SK-N-SH (cell line): ENCODE measurements around the gene BRI3BP. TPM values are rescaled to one million over a fixed set of nuclear protein-coding genes. Genes with fewer than 3 reads are reported as not detected.

Experiments used
- CTCF ChIA-PET: fragments of 300-600, 350-600 bp; formaldehyde crosslinking; extraction: SDS; loops from one replicate; lab custom pipeline; 2021; lab: Yijun Ruan, JAX
- POLR2A ChIA-PET: fragments of 350-600 bp; sonication (Branson Sonifier 250); formaldehyde crosslinking; extraction: SDS; loops from one replicate; lab custom pipeline; 2020; ENCODE audit warnings: antibody characterized with exemption, inconsistent platforms; lab: Yijun Ruan, JAX
- DNase-seq: peaks from one replicate; pipeline ENCODE4 v3.0.0; 2012
- H2AFZ ChIP-seq: fragments of 200-600 bp; sonication (generic); 2 replicates; pipeline ENCODE4 v1.8.1; 2016; ENCODE audit warnings: antibody characterized with exemption, mild to moderate bottlenecking, low read depth
- H3F3A ChIP-seq: fragments of 200-600 bp; sonication (generic); replicated peaks from 2 replicates; pipeline ENCODE3; 2016; ENCODE audit warnings: antibody characterized with exemption, mild to moderate bottlenecking; ENCODE audit not compliant: insufficient read depth
- H3K27ac ChIP-seq, 2 experiments: fragments of 200-500 bp in 1 of 2; fragments of 200-600 bp in 1 of 2; sonication (Bioruptor generic) in 1 of 2; sonication (generic), shearing (Covaris generic) in 1 of 2; 2 replicates each; pipeline versions ENCODE4 v1.5.1 to v1.6.1; 2014 to 2016; ENCODE audit warnings: low read depth in 2 of 2, inconsistent platforms in 1 of 2, low read length in 1 of 2, mild to moderate bottlenecking in 1 of 2, mixed read lengths in 1 of 2
- H3K27me3 ChIP-seq: fragments of 200-600 bp; sonication (generic), shearing (Covaris generic); 2 replicates; pipeline ENCODE4 v1.6.1; 2016; ENCODE audit warnings: mixed run types; ENCODE audit not compliant: insufficient read depth
- H3K36me3 ChIP-seq, 2 experiments: fragments of 200-500 bp in 1 of 2; fragments of 200-600 bp in 1 of 2; sonication (Bioruptor generic) in 1 of 2; sonication (generic) in 1 of 2; replicated peaks in 1 of 2; 2 replicates each; pipeline versions ENCODE3 to v1.5.1; 2014 to 2016; ENCODE audit warnings: low read length in 1 of 2, mild to moderate bottlenecking in 1 of 2; ENCODE audit not compliant: insufficient read depth in 2 of 2, control insufficient read depth in 1 of 2
- H3K4me1 ChIP-seq, 2 experiments: fragments of 200-500 bp in 1 of 2; fragments of 200-600 bp in 1 of 2; sonication (Bioruptor generic) in 1 of 2; sonication (generic), shearing (Covaris generic) in 1 of 2; 2 replicates each; pipeline versions ENCODE4 v1.5.1 to v1.6.1; 2014 to 2016; ENCODE audit warnings: low read depth in 1 of 2, low read length in 1 of 2, mixed run types in 1 of 2; ENCODE audit not compliant: insufficient read depth in 2 of 2, control insufficient read depth in 1 of 2
- H3K4me2 ChIP-seq: fragments of 200-600 bp; sonication (generic), shearing (Covaris generic); 2 replicates; pipeline ENCODE4 v1.6.1; 2017; ENCODE audit warnings: mixed run types
- H3K4me3 ChIP-seq, 2 experiments: fragments of 200-500 bp in 1 of 2; fragments of 200-600 bp in 1 of 2; sonication (Bioruptor generic) in 1 of 2; sonication (generic), shearing (Covaris generic) in 1 of 2; 2 replicates each; pipeline versions ENCODE4 v1.5.1 to v1.8.1; 2014 to 2016; ENCODE audit warnings: low read depth in 2 of 2, inconsistent platforms in 1 of 2, low read length in 1 of 2, mild to moderate bottlenecking in 1 of 2, mixed read lengths in 1 of 2, moderate library complexity in 1 of 2
- H3K79me2 ChIP-seq: fragments of 200-600 bp; sonication (generic); 2 replicates; pipeline ENCODE4 v1.8.1; 2017; ENCODE audit warnings: mild to moderate bottlenecking; ENCODE audit not compliant: insufficient read depth
- H3K9ac ChIP-seq: fragments of 200-600 bp; sonication (generic); 2 replicates; pipeline ENCODE4 v1.6.1; 2017; ENCODE audit warnings: mixed run types
- H3K9me2 ChIP-seq: fragments of 200-600 bp; sonication (generic); 2 replicates; pipeline ENCODE4 v1.6.1; 2017; ENCODE audit warnings: mixed run types
- H3K9me3 ChIP-seq: fragments of 200-600 bp; sonication (generic); 2 replicates; pipeline ENCODE4 v1.6.1; 2017; ENCODE audit warnings: mixed run types, mild to moderate bottlenecking, moderate library complexity
- H4K20me1 ChIP-seq: fragments of 200-600 bp; sonication (generic); 2 replicates; pipeline ENCODE4 v1.6.1; 2017; ENCODE audit warnings: mild to moderate bottlenecking, mixed run types; ENCODE audit not compliant: insufficient read depth
- CHD2 ChIP-seq: fragments of 150-350 bp; IDR thresholded peaks from 2 replicates; pipeline ENCODE4 v1.6.1; 2018; ENCODE audit warnings: low read length; ENCODE audit not compliant: partially characterized antibody
- ELF1 ChIP-seq: IDR thresholded peaks from 2 replicates; pipeline ENCODE4 v1.4.0; 2012
- EP300 ChIP-seq, 2 experiments: IDR thresholded peaks; 2 replicates each; pipeline versions ENCODE4 v1.4.0 to v1.6.1; 2012; ENCODE audit warnings: borderline replicate concordance in 1 of 2, low read depth in 1 of 2, low read length in 1 of 2
- FOSL2 ChIP-seq: IDR thresholded peaks from 2 replicates; pipeline ENCODE4 v1.4.0; 2012; ENCODE audit warnings: low read depth, mild to moderate bottlenecking, moderate library complexity, borderline replicate concordance
- FOXJ3 ChIP-seq: sonication (generic); formaldehyde crosslinking; IDR thresholded peaks from 2 replicates; pipeline ENCODE4 v1.5.1; 2020; ENCODE audit warnings: mild to moderate bottlenecking, missing genetic modification reagents
- FOXM1 ChIP-seq: IDR thresholded peaks from 2 replicates; pipeline ENCODE4 v1.4.0; 2012; ENCODE audit warnings: low read depth, mild to moderate bottlenecking
- GABPA ChIP-seq: IDR thresholded peaks from 2 replicates; pipeline ENCODE4 v1.4.0; 2012; ENCODE audit warnings: low read depth, mild to moderate bottlenecking
- GATA2 ChIP-seq: sonication (generic); formaldehyde crosslinking; IDR thresholded peaks from 2 replicates; pipeline ENCODE4 v1.5.0; 2020; ENCODE audit warnings: mild to moderate bottlenecking, missing genetic modification reagents
- IRF3 ChIP-seq: fragments of 150-350 bp; IDR thresholded peaks from 2 replicates; pipeline ENCODE4 v1.6.1; 2016; ENCODE audit warnings: mild to moderate bottlenecking, low read depth, low read length
- MAX ChIP-seq: IDR thresholded peaks from 2 replicates; pipeline ENCODE4 v1.4.0; 2012; ENCODE audit warnings: low read depth
- NRF1 ChIP-seq: IDR thresholded peaks from 2 replicates; pipeline ENCODE4 v1.6.1; 2012; ENCODE audit warnings: low read depth, mild to moderate bottlenecking, low read length
- POLR2AphosphoS5 ChIP-seq: IDR thresholded peaks from 2 replicates; pipeline ENCODE4 v1.6.1; 2012; ENCODE audit warnings: low read depth, low read length
- RAD21 ChIP-seq: IDR thresholded peaks from 2 replicates; pipeline ENCODE4 v1.6.1; 2012; ENCODE audit warnings: mild to moderate bottlenecking, low read length
- RXRA ChIP-seq: IDR thresholded peaks from 2 replicates; pipeline ENCODE4 v1.4.0; 2012; ENCODE audit warnings: low read depth, mild to moderate bottlenecking, borderline replicate concordance
- SIN3A ChIP-seq: IDR thresholded peaks from 2 replicates; pipeline ENCODE4 v1.6.1; 2012; ENCODE audit warnings: low read depth, mild to moderate bottlenecking, low read length, moderate library complexity, borderline replicate concordance
- SMC3 ChIP-seq: IDR thresholded peaks from 2 replicates; pipeline ENCODE4 v1.6.1; 2012; ENCODE audit warnings: low read depth, low read length, improper control_type of control experiment
- TAF1 ChIP-seq: IDR thresholded peaks from 2 replicates; pipeline ENCODE4 v1.6.1; 2012; ENCODE audit warnings: low read depth, mild to moderate bottlenecking, low read length, moderate library complexity, borderline replicate concordance
- TCF12 ChIP-seq: IDR thresholded peaks from 2 replicates; pipeline ENCODE4 v1.4.0; 2012
- ZBTB33 ChIP-seq: IDR thresholded peaks from 2 replicates; pipeline ENCODE4 v1.4.0; 2012; ENCODE audit warnings: low read depth, borderline replicate concordance
- WGBS: methylation state at CpG from one replicate; pipeline ENCODE4 v1.1.6; 2017; ENCODE audit warnings: low lambda C conversion rate; 5-methylcytosine and 5-hydroxymethylcytosine counted together
- polyA plus RNA-seq, 3 experiments: library from polyadenylated mRNA; depleted of rRNA; stranded (reverse); fragments of >200 nt; gene quantifications; 2 replicates each; pipeline ENCODE4 v1.2.3, GENCODE V29; 2012
- TF ChIP-seq, protein P1 (sequence below): IDR thresholded peaks from 2 replicates; pipeline ENCODE4 v1.4.0; 2012; ENCODE audit warnings: low read depth, borderline replicate concordance

The BRI3BP gene
- polyA plus RNA-seq, 1 of the 3 experiments (the other 2 are of a cell fraction) = 3.8 TPM

- Histone ChIP-seq H3K9ac (no peak overlapping the region), H3K27me3 (no peaks in the 10 kb centered on the region), H2AFZ (no peak overlapping the region)
- TF ChIP-seq SIN3A (no peak), CHD2 (no peak), GABPA (no peak), POLR2AphosphoS5 (no peak), FOSL2 (no peak), EP300 (IDR thresholded peaks at IDR 0.05; ENCODE audit: borderline replicate concordance in 1 of 2, low read depth in 1 of 2, low read length in 1 of 2) (no peak), FOXJ3 (CRISPR knock-in tag) (no peak), ELF1 (no peak), FOXM1 (no peak), SMC3 (no peak), RXRA (no peak), TAF1 (no peak), NRF1 (no peak), MAX (no peak)
- TF ChIP-seq, protein P1, sequence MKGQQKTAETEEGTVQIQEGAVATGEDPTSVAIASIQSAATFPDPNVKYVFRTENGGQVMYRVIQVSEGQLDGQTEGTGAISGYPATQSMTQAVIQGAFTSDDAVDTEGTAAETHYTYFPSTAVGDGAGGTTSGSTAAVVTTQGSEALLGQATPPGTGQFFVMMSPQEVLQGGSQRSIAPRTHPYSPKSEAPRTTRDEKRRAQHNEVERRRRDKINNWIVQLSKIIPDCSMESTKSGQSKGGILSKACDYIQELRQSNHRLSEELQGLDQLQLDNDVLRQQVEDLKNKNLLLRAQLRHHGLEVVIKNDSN = no peak
- TF ChIP-seq, all 33 proteins: peak for 0
- H4K20me1 ChIP-seq = no peaks in the 10 kb centered on the region
- H3K4me3 ChIP-seq = no peak overlapping the region
- ChIA-PET CTCF (interaction anchor here (1.9 kb wide), 1 partner anchor 8 kb away, joined by 7 read pairs; no protein-coding TSS in a partner anchor), POLR2A (no interaction called here)
- peak; percentile 16 for DNase-seq
- H3K36me3 ChIP-seq = peaks cover 10 to 27% of the 10 kb centered on the region in 2 experiments
- H3K4me1 ChIP-seq = no peaks in the 10 kb centered on the region
- H3K27ac ChIP-seq = no peak overlapping the region
- H3K9me2 ChIP-seq = no peaks in the 10 kb centered on the region
- WGBS = 95% methylated on average over 9 of the region's 12 CpGs
- no peaks in the 10 kb centered on the region for H3K79me2 ChIP-seq
- H3F3A ChIP-seq = no peaks in the 10 kb centered on the region
- H3K4me2 ChIP-seq = no peak overlapping the region
- H3K9me3 ChIP-seq = no peaks in the 10 kb centered on the region
Measured at GRCh38 chr12:124949066-124949465, 44.4 kb upstream of the BRI3BP start.

- H3K4me1 ChIP-seq = no peaks in the 10 kb centered on the region
- POLR2A ChIA-PET = no interaction called here
- CTCF ChIA-PET = interaction anchor here (1.9 kb wide), 1 partner anchor 9 kb away, joined by 7 read pairs; no protein-coding TSS in a partner anchor
- TF ChIP-seq CHD2 (no peak), SMC3 (no peak), IRF3 (no peak), FOXM1 (no peak), FOXJ3 (CRISPR knock-in tag) (no peak), GATA2 (no peak), MAX (no peak), RAD21 (no peak), ZBTB33 (no peak), NRF1 (no peak), TCF12 (no peak)
Measured at GRCh38 chr12:124949779-124950728, 43.4 kb upstream of the BRI3BP start.

More at GRCh38 chr12:124949779-124950728, 43.4 kb upstream of the BRI3BP start:
- peaks cover 14 to 31% of the 10 kb centered on the region in 2 experiments for H3K36me3 ChIP-seq
- no peaks in the 10 kb centered on the region for H3K9me3 ChIP-seq
- H3K27ac ChIP-seq = no peak overlapping the region
- H3K4me3 ChIP-seq = no peak overlapping the region
- no peaks in the 10 kb centered on the region for H3K79me2 ChIP-seq
- H3K9ac ChIP-seq = no peak overlapping the region
- H4K20me1 ChIP-seq = no peaks in the 10 kb centered on the region
- H3K9me2 ChIP-seq = no peaks in the 10 kb centered on the region
- 88% methylated on average over 26 of the region's 47 CpGs for WGBS
- H2AFZ ChIP-seq = no peak overlapping the region
- H3K4me2 ChIP-seq = no peak overlapping the region
- no peaks in the 10 kb centered on the region for H3K27me3 ChIP-seq
- DNase-seq = peak; percentile 16
- no peaks in the 10 kb centered on the region for H3F3A ChIP-seq
